ENCODE measurements around the gene HOXD10. TPM values are rescaled to one million over a fixed set of nuclear protein-coding genes. Genes with fewer than 3 reads are reported as not detected.

The HOXD10 gene
- total RNA-seq, 2 experiments from 2014 or later: not detected

GRCh38 chr2:176099159-176099727 lies 17.3 kb upstream of the HOXD10 start:
- Histone ChIP-seq H3K9me2 (ENCODE audit: insufficient read depth, low read length) (no peaks in the 10 kb centered on the region), H3K4me3 (ENCODE audit: low read depth, low read length, poor library complexity, severe bottlenecking) (no peak overlapping the region), H3K4me2 (ENCODE audit: low read length) (no peak overlapping the region), H4K20me1 (ENCODE audit: insufficient read depth, low read length) (no peaks in the 10 kb centered on the region), H2AFZ (ENCODE audit: low read length) (no peak overlapping the region), H3K27ac (ENCODE audit: low read depth, low read length, poor library complexity, severe bottlenecking) (no peak overlapping the region), H3K9me3 (ENCODE audit: low read length) (no peaks in the 10 kb centered on the region), H3K4me1 (ENCODE audit: insufficient read depth, low read length, poor library complexity, severe bottlenecking) (peaks cover 14% of the 10 kb centered on the region), H3K36me3 (ENCODE audit: insufficient read depth, low read length) (no peaks in the 10 kb centered on the region), H3K79me2 (ENCODE audit: insufficient read depth, low read depth, low read length) (no peaks in the 10 kb centered on the region)
- BruUV-seq (replicated peaks): no TSS peak
- CTCF ChIA-PET (ENCODE audit: unreplicated experiment): no interaction called here
- TF ChIP-seq EZH2phosphoT487 (IDR thresholded peaks at IDR 0.05; ENCODE audit: borderline replicate concordance, low read depth, low read length): no peak
- TF ChIP-seq CTCF (conservative IDR thresholded peaks at IDR 0.05; ENCODE audit: low read length): no peak
- no peak for DNase-seq (ENCODE audit: low spot score)
- intact Hi-C loops (cut with micrococcal nuclease; ENCODE audit: unreplicated experiment): no loop called here
- POLR2A ChIA-PET: no interaction called here

DNA sequence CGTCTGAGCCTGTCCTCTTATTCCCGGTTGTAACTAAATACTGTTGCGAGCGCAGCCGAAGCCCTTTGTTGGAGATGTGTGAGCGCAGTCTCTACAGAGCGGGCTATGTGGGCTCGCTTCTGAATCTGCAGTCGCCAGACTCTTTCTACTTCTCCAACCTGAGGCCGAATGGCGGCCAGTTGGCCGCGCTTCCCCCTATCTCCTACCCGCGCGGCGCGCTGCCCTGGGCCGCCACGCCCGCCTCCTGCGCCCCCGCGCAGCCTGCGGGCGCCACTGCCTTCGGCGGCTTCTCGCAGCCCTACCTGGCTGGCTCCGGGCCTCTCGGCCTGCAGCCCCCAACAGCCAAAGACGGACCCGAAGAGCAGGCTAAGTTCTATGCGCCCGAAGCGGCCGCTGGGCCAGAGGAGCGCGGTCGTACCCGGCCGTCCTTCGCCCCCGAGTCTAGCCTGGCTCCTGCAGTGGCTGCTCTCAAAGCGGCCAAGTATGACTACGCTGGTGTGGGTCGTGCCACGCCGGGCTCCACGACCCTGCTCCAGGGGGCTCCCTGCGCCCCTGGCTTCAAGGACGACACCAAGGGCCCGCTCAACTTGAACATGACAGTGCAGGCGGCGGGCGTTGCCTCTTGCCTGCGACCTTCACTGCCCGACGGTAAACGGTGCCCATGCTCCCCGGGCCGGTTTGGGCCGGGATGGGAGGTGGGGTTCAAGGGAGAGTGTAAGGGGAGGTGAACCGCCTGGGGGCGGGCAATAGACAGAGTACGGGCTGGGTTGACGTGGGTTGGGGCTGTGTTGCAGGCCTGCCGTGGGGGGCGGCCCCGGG lies 16.6 kb upstream of the HOXD10 start, which contains the start of gene HOXD12:
Gene HOXD12 (plus strand): TSS at position 68 of the 819 bp plus-strand sequence. CDS start 7 bp downstream, at position 75.
- Histone ChIP-seq H4K20me1 (ENCODE audit: insufficient read depth, low read length) (no peaks in the 10 kb centered on the region), H3K36me3 (ENCODE audit: insufficient read depth, low read length) (no peaks in the 10 kb centered on the region), H2AFZ (ENCODE audit: low read length) (no peak within 1 kb of the TSS), H3K9me3 (ENCODE audit: low read length) (no peaks in the 10 kb centered on the region), H3K4me3 (ENCODE audit: low read depth, low read length, poor library complexity, severe bottlenecking) (no peak within 1 kb of the TSS), H3K27ac (ENCODE audit: low read depth, low read length, poor library complexity, severe bottlenecking) (no peak within 1 kb of the TSS), H3K79me2 (ENCODE audit: insufficient read depth, low read depth, low read length) (no peaks in the 10 kb centered on the region), H3K4me2 (ENCODE audit: low read length) (no peak within 1 kb of the TSS), H3K9me2 (ENCODE audit: insufficient read depth, low read length) (no peaks in the 10 kb centered on the region), H3K4me1 (ENCODE audit: insufficient read depth, low read length, poor library complexity, severe bottlenecking) (peaks cover 14% of the 10 kb centered on the region)
- TF ChIP-seq EZH2phosphoT487 (IDR thresholded peaks at IDR 0.05; ENCODE audit: borderline replicate concordance, low read depth, low read length) (no peak), CTCF (conservative IDR thresholded peaks at IDR 0.05; ENCODE audit: low read length) (no peak)
- intact Hi-C loops (cut with micrococcal nuclease; ENCODE audit: unreplicated experiment): no loop called here
- no TSS peak for BruUV-seq (replicated peaks)
- POLR2A ChIA-PET: no interaction called here
- CTCF ChIA-PET (ENCODE audit: unreplicated experiment): no interaction called here
- no peak for DNase-seq (ENCODE audit: low spot score)
